Dedifferentiated amniotic fluid mesenchymal stem cell (primary cell): ENCODE measurements around the gene POTEI.
"Not testable (repeated sequence)": the region's sequence is repeated elsewhere in the genome, so short reads cannot be mapped to it uniquely, and the experiment has no call there.

Experiments
- DNase-seq: peaks from one replicate; pipeline ENCODE4 v3.0.0-alpha.2; 2016; ENCODE audit errors: extremely low spot score

POTEI gene

GRCh38 chr2:130509228-130509627, at the start of gene POTEI:
POTEI (minus strand) TSS chr2:130509328; CDS start chr2:130509235, 93 bp downstream.
- not testable (repeated sequence) for DNase-seq

DNA sequence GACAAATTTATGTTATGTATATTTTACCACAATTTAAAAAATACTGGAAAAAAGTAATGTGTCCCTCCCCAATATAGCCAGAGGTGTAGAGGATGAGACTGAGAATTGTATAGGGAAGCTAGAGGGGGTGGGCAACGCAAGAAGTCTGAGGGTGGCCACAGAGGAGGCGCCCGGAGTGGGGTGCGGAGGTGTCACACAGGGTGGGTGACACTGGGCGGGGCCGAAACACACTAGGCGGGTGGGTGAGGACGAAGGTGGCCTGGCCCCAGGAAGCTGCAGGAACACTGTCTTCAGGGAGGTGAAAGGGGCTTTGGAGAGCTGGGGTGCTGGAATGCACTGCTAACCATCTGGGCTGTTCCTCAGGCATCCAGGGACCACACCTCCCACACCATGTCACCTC, 47.3 kb upstream of the POTEI start:
- not testable (repeated sequence) for DNase-seq

GRCh38 chr2:130554178-130554577, 45.0 kb upstream of the POTEI start:
- not testable (repeated sequence) for DNase-seq

DNA sequence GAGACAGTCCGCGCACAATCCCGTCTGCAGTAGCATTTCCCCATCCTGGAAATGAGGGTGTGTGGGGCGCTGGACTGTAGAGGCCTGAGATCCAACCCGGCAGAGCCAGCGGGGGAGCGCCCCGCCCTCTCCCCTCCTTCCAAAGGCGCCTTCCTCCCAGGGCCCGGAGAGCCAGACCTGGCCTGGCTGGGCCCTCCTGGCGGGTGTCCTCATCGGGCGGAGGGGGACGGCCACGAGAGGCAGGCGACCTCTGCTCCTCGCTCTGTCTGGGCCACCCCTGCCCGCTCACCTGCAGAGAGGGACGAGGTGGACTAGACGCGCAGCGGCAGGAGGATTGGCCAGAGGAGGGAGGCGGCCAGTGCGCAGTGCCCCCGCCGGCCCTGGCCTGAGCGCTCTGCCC, 40.3 kb upstream of the POTEI start:
- DNase-seq: not testable (repeated sequence)

GRCh38 chr2:130548418-130548817, 39.3 kb upstream of the POTEI start:
- DNase-seq: not testable (repeated sequence)

- DNase-seq: not testable (repeated sequence)
Measured at GRCh38 chr2:130544978-130545377, 35.9 kb upstream of the POTEI start.

- DNase-seq: not testable (repeated sequence)
Measured at GRCh38 chr2:130543785-130544528, 34.8 kb upstream of the POTEI start.

DNA sequence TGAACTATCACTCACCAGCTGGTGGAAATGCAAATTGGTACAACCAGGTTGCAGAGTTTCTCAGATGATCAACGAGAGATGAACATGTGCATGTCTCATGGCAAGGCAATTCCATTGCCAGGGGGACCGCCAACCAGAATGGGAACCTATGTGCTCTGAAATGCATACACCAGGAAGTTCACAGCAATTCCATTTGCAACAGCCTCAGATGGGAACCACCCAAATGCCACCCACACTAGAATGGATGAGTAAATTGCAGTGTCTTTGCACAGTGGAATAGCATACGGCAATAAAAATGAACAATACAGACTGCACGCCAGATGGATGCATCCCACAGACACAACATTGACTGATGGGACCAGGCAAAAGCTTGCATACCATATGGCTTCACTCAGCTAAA, 33.7 kb upstream of the POTEI start:
- DNase-seq: not testable (repeated sequence)

- DNase-seq: not testable (repeated sequence)
Measured at GRCh38 chr2:130538271-130538670, 29.1 kb upstream of the POTEI start.

GRCh38 chr2:130536654-130537053, 27.5 kb upstream of the POTEI start:
- not testable (repeated sequence) for DNase-seq

DNA sequence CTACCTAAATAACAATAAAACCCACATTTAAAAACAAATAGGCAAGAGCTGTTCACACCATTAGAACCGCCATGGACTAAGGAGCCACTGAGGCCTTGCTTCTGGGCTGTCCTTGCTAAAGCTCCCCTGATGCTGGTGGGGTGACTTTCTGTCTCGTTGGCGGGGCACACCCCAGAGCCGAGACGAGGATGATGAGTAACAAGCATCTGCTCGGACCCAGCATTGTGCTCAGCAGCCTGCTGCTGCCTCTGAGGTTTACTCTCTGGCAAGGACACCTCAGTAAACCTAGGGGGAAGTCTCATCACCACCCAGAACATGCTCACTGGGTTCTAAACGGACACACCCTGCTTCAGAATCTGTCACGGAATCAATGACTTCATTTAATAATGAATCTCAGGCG, 22.5 kb upstream of the POTEI start:
- not testable (repeated sequence) for DNase-seq

GRCh38 chr2:130531225-130531624, 22.1 kb upstream of the POTEI start:
- not testable (repeated sequence) for DNase-seq

DNA sequence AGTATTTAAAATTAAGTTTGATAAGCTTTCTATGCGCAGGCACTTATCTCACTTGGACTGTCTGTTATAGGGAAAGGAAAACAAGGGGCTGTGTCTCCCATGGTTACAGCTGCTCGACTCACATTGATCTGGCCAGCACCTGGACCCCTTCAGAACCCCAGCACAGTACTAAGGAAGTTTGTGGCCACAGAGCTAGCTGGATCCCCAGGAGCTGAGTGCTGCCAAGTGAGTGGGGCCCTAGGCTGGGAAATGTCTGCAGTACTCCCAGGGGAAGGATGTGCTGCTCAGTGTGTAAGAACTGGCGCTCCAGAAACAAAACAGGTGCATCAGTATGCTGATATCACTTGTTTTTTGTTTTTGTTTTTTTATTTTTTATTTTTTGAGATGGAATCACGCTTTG, 21.1 kb upstream of the POTEI start:
- not testable (repeated sequence) for DNase-seq

- DNase-seq: not testable (repeated sequence)
Measured at GRCh38 chr2:130529545-130529944, 20.4 kb upstream of the POTEI start.

- not testable (repeated sequence) for DNase-seq
Measured at GRCh38 chr2:130527365-130527967, 18.3 kb upstream of the POTEI start.

- DNase-seq: not testable (repeated sequence)
Measured at GRCh38 chr2:130522390-130522789, 13.3 kb upstream of the POTEI start.

GRCh38 chr2:130520992-130521391, 11.9 kb upstream of the POTEI start, which contains the start of gene CFC1B:
CFC1B (plus strand) TSS chr2:130521222; CDS start chr2:130521485, 263 bp downstream.
- DNase-seq: not testable (repeated sequence)

DNA sequence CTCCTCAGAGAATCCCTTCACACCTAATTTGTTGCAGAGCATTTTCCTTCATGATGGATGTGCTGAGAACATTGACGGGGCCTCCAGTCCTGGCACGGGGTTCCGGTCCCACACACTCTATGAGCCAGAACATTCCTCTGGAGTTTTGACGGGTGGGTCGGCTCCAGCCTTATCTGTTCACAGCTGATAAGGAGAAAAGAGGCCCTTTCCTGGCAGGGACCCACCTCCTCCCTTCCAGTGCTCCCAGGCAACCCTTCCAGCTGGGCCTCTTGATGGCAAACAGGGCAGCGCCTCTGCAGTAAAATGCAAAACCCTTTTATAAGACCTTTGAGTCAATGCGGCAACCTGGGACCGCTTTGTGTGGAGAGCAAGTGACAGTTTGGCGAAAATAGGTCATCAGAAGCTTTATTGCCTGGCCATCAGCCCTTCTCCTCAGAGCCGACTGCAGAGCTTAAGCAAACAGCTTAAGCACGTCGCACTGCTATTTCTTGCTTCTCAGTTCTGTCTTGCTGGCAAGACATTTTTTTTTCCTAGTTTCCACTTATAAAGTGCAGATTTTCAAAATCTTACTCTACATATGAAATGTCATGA, 9.5 kb upstream of the POTEI start:
- DNase-seq: not testable (repeated sequence)

DNA sequence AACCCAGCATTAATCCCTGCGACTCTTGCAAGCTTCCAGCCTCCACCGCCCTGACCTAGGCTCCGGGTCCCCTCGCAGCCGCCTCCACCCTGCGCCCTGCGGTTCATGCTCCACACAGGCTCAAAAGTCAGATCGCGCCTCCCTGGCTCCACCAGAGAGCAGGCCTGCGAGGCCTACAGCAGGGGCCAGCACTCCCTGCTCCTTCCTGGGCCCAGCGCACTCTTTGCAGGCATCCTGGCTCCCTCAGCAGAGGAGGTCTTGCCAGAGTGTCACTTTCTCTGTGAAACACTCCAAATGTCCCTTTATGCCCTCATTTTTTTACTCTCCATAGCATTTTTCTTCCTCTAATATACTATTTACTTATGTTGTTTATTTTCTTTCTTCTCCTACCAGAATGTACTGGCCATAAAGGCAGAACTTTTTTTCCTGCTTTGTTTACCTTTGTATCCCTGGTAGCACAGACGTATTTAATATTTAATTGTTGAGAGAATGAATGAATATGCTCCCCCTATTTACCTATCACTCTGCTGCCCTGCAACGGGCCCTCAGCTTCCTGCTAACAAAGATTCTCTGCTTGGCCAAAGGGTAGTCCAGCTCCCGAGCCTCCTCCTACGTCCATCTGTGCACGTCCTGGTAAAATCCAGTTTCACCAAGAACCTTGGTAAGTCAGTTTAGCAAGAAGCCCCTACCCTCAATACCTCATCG, 2.8 kb upstream of the POTEI start:
- not testable (repeated sequence) for DNase-seq

GRCh38 chr2:130510807-130511746, 1.9 kb upstream of the POTEI start:
- not testable (repeated sequence) for DNase-seq

DNA sequence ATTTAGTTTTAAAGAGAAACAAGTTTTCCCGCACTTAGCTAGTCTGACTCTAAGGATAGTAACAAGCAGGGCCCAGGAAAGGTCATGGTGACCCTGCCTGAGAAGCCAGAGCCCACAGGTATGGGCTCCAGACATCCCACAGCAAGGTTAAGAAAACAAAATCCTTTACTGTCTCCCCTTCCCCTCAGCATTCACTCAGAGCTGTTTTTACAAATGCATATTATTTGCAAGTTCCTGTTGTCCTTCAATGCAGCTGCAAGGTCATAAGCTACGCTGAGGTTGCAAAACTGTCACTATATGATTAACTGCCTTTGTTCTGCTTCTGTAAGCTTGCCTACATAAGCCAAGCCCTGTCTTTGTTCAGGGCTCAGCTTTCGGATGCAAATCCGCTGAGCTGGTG, 18.1 kb downstream of the POTEI start:
- not testable (repeated sequence) for DNase-seq
